GM21737 (cell line): ENCODE measurements around the gene ALG11.

ENCODE experiments used
- ATAC-seq: cut with Tn5 transposase; IDR thresholded peaks from one replicate; pipeline ENCODE4 v1.9.1; 2021; ENCODE audit warnings: mild to moderate bottlenecking, moderate library complexity; ENCODE audit not compliant: unreplicated experiment

ALG11 gene

DNA sequence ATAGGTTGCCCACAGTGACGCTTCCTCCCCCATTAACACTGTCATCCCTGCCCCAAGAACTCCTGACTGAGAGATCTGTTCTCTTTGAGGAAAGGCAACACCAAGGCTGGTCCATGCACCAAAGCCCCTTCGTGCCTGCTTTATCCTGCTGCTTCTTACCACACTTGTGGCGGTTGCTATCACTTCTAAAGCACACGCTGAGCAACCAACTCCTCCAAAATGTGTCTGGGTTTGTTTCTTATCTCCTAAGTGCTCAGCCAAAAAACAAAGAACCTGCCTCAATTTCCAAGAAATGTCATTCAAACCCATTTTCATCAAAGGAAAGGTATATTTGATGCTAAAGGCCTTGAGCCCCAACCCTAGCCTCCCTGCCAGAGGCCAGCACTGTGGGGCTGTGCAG, 15.6 kb upstream of the ALG11 start:
- no peak for ATAC-seq

DNA sequence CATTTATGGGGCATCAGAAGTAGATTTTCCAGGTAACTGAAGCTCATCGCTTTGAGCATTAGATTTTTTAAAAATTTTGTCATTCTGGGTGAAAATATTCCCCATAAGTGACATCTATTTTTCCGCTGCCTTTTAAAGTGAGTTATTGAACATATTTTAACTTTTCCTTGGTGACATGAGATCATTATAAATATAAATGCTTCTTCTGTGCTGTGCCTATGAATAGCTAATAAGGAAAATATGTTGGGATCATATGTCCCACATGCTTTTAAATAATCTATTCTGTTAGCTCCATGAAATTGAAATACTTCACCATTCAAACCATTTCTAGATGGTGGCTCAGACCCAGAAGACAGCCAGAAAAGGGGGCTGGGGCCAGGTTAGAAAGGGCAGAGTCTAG, 15.0 kb upstream of the ALG11 start:
- no peak for ATAC-seq

DNA sequence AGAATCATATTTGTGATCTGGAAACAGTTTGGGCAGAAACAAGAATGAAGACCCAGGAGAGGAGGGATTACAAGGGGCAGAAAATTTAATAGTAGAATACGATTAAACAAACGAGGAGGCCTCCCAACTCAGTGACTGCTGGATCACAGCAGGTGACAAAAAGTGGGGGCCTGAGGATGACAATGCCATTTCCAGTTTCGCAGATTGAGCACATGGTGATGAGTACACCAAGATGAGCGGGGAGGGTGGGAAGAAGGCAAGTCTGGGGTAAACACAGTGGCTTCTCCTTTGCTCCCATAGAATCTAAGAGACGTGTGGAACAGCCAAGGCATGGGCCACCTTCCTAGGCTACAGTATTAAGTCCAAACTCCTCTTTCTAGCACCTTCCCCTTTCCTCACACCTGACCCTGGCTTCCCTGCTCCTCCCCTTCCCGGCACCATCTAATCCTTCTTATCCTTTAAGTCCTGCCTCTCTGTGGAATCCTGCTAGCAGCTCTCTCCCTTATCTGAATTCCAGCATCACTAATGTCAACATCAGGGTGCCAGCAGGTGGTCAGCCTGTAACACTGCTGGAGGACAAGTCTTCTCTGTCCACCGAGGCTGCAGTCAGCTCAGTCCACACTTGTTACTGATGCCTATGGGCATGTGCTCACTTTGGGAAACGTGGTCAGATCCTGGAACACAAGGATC, 14.4 kb upstream of the ALG11 start:
- no peak for ATAC-seq

DNA sequence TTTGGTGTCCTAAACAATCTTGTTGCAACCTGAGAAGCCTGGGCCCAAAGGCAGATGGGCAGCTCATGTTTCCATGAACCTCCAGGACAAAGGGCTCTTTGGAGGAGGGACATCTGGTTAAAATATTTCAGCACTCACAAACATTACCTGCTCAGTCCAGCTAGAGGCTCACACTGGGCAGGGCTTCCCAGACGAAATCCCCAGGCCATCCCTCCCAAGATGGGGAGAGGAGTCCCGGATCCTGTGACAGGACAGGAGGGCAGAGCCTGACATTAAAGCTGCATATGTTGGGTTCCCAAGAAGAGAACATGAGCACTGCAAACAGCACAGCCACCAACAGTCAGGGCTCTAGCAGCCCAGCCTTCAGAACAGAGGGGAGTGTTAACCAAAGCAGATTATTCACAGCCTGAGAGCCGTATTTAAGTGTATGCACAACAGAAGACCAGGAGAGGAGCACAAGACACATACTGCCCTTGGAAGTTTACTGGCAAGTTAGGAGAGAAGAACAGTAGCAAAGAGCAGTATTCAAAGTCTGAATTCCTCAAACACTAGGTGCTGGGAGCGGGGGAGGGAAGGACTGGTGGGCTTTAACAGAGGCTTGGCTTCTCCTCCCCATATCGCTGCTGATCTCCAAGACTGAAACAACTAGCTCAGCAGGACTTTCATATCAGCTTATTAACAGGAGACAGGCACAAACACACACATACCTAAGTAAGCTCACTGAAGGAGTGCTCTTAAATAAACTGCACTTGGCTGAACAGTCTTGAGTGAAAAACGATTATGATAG, 13.3 kb upstream of the ALG11 start:
- no peak for ATAC-seq

DNA sequence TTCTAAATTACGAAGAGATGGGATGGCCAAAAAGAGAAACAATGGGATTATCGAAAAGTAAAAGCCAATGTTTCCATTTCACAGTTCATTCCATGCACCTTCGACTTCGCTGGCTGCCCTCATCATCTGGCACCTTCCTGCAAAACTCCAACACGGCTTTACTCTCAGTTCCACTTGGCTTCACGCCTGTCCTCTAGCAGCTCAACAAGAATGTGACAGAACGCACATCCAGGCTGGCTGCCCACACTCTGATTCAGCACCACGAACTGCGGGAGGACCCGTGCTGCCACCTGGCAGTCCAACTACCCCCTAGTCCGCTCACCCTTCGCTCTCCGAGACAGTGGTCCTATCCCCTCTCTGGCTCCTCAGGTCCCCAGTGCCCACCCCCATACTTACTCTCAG, 12.7 kb upstream of the ALG11 start:
- no peak for ATAC-seq

DNA sequence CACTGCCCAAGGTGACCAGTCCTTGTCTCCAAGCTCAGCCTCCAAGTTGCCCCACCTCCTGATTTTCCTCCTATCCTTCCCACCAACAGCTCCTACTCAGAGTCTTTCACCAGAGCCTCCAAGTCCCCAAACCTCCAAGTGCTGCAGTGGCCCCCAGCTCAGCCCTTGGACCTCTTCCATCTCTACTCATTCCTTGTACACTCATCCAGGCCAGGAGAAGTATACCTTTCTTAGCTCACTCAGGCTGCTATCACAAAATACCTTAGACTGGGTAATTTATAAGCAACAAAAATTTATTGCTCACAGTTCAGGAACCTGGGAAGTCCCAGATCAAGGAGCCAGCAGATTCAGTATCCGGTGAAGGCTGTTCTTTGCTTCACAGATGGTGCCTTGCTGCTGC, 12.3 kb upstream of the ALG11 start:
- ATAC-seq, result no peak

DNA sequence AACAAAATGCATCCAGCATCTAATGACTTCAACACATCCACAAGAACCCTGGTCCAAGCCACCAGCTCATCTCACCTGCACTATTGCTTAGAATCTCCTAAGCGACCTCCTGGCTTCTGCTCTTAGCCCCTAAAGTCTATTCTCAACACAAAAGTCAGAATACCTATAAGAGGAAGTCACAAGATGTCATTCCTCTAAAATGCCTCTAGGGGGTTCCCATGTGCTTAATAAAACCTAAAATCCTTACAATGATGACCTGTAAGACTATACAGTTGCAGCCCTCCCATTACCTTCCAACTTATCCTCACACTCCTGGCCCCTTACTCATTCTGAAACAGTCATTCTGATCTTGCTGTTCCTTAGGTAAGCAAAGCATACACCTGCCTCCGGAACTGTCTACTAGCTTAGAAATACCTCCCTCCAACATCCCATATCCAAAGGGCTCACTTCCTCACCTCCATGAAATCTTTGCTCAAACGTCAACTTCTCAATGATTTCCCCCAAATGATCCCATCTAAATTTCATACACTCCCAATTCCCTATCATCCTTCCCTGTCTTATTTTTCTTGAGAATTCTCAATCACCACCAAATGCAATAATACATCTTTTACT, 11.0 kb upstream of the ALG11 start:
- peak; percentile 65 for ATAC-seq

DNA sequence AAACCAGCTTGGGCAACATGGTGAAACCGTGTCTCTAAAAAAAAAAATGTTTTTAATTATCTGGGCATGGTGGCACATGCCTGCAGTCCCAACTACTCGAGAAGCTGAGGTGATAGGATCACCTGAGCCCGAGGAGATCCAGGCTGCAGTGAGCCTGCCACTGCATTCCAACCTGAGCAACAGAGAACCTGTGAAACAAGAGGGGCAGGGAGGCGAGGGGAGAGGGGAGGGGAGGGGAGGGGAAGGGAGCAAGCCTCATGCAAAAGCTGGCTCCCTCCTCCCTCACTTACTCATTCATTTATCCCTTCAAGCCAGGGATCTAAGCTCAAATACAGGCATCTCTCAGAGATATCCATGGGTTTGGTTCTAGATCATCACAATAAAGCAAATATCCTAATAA, 9.8 kb upstream of the ALG11 start:
- ATAC-seq, result no peak

DNA sequence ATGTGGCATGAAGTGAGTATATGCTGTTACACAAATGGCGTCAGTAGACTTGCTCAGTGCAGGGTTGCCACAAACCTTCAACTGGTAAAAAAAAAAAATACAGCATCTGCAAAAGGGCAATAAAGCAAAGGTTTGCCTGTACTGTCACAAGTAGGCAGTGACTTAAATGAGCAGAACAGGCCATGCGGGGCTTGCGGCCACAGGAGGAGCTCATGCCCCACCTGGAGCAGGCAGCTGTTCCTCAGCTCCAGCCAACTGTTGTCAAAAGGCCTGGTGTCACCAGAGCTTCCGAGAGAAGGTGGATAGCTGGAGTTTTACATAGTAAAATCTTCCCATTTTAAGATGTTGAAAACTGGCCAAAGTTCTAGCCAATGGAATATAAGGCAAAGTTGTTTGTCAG, 8.7 kb upstream of the ALG11 start:
- ATAC-seq, result no peak

DNA sequence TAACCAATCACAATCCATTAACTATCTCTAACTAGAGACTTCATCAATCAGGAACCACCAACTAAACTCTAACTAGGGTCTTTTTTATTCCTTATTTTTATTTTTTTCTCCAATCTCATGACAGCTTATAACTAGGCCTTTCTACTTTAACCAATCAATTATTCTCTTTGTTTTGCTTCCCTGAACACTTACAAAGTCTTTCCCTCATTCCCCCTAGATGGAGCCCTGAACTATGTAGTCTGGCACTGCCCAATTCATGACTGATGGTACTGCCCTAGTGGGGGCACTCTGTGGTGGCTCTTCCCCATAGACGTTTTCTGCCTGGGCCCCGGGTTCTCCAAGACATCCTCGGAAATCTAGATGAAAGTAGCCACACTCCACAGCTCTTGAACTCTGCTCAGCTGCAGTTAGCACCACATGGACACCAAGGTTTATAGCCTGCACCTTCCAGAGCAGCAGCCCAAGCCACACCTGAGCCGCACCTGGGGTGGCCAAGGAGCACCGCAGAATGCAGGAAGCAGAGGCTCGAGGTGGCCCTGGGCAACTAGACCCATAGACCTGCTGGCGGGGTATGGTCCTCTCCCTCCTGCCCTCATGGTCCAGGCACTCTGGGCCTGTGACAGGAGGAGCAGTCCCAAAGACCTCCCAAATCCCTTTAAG, 7.6 kb upstream of the ALG11 start:
- no peak for ATAC-seq

DNA sequence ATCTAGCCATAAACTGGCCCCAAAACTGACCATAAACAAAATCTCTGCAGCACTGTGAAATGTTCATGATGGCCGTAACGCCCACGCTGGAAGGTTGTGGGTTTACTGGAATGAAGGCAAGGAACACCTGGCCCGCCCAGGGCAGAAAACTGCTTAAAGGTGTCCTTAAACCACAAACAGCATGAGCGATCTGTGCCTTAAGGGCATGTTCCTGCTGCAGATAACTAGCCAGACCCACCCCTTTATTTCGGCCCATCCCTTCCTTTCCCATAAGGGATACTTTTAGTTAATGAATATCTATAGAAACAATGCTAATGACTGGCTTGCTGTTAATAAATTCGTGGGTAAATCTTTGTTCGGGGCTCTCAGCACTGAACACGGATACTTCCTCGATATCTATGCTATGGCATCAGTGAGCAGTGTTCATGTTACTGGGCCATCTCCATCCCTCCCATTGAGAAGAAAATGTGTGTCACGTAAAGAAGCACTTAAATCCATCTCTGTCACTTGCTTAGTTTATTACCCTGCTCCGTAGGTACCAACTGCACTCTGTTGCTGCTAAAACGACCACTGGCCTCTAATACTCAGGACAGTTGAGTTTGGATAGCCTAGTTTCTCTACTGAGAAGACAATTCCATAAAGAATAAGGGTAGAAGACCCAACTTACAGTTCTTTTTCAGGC, 6.2 kb upstream of the ALG11 start:
- no peak for ATAC-seq

DNA sequence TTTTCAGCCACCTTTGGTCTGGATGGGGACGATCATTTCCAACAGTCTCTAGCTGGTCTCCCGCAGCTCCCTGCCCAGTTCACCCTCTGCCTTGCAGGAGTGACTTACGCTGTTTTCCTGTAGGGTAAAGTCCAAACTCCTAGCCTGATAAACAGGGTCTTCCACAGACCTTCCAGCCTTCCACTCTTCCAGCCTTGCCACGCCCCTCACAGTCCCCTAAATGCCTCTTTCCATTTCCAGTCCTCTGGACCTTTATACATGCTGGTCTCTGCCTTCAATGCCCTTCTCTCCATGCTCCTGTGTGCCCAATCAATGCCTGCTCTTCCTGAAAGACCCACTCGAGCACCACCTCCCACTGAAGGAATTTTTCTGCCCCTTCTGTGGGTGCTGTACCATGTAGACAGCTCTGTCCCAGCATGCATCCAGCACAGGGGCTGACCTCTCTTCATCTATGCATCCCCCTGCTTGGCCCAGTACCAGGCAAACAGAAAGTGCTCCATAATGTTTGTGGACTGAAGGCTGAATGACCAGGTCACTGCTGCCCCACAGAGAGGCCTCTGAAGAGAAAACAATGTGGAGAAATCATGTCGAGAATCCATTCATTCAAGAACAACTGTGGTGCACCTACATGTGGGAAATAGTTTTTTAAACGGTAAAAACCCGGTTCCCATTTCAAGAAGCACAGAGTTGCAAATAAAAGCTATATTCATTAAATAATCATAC, 5.5 kb upstream of the ALG11 start:
- no peak for ATAC-seq

DNA sequence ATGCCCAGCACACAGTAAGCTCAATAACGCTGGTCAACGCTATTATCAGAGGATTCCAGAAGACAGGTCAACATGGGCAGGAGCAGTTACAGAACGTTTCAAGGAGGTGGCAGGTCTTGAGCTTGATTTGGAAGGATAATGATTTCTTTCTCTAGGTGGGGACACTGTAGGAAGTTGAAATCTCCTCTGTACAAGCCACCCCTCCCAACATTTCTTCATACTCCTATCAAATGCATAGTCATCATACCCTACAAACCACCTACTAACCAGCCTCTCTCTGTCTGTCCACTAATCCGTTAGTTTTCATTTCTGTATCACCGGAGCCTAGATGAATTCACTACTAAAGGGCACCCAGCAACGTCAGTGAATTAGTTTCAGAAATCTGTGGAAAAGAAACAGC, 2.3 kb upstream of the ALG11 start:
- ATAC-seq, result no peak

DNA sequence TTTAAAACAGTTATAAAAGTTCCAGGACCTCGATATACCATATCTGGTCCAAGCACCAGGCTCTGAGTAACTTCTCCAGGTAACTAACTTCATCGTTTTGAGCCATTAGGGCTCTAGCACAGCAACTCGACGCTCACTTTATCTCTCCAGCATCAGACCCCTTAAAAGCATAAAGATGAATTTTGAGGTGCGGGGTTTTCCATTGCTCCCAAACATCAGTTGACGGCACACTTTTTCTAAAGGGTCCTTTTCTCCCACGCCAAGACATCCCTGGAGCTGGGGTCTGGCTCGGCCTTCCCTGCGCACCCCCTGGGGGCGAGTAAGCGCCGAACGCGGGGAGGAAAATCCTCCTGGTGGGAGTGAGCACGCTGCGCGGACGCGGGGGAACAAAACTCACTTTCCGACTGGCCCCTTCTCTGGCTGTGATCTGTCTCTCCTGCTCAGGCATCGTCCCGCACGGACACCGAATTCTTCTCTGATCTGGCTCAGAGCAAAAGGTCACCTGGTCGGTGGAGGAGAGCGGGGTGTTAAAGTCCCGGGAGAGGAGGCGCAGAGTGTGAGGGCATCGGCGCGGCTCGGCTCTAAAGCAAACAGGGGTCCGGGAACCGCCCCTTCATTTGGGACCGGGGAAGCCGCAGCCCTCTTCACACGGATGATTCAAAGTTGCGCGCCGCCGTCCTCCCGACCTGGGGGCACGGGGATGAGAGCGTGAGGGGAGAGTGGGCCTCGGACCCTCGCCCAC, 1.1 kb upstream of the ALG11 start, which contains the start of gene ATP7B:
ATP7B (minus strand) TSS at position 561 of the 742 bp plus-strand sequence; CDS start at position 448, 113 bp downstream.
- ATAC-seq, result peak; percentile 8

DNA sequence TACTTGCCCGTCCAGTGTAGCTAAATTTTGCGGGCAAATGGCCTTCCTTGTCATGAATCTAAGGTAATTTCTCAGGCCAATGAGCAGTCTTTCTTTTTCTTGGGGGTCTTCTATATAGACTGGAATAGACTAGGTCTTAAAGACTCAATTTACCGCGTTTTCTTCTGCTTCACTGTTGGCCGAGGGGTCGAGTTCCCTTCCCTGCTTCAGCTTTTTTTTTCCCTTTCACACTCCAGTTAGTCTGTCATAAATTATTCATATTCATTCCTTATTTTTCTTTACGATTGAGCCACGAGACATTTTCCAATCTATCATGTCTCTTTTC, 276 bp downstream of the ALG11 start:
- ATAC-seq, result no peak

DNA sequence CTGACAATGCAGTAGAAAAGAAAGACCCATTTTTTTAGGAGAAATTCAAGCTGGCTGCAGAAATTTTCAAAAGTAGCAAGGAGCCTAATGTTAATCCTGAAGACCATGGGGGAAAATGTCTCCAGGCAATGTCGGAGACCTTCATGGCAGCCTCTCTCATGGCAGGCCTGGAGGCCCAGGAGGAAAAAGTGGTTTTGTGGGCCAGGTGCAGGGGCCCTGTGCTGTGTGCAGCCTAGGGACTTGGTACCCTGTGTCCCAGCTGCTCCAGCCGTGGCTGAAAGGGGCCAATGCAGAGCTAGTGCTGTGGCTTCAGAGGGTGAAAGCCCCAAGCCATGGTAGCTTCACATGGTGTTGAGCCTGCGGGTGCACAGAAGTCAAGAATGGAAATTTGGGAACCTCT, 4.1 kb downstream of the ALG11 start:
- ATAC-seq, result no peak

DNA sequence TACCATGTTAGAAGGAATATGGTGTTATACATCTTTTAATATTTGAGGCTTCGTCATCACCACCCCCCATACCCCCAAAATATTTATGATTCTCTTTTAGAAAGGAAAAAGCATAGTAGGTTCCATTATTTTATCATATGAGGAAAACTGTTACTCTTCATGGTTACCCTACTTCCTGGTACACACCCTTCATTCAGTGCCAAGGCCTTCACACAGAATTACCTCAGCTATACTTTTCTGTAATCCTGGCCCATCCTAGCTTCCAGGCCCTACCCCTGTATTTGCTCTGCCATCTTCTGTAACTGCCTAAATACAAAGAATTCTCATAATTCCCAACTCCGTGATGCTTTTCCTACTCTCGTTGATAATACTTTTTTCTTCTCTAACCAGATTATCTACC, 8.0 kb downstream of the ALG11 start:
- ATAC-seq, result no peak

DNA sequence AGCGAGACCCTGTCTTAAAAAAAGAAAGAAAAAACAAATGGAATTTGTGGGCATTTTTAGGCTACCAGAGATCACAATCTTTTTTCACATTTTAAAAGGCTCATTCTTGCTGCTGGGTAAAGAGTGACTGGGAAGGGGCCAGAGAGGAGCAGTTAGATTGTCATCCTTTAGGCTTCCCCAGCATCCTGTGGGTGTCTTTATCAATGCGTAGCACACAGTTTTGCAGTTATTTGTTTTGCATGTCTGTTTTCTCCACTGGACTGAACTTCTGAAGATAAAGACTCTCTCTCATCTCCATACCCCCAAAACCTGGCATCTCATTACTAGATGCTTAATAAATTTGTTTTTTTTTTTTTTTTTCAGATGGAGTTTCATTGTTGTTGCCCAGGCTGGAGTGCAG, 10.2 kb downstream of the ALG11 start:
- no peak for ATAC-seq

DNA sequence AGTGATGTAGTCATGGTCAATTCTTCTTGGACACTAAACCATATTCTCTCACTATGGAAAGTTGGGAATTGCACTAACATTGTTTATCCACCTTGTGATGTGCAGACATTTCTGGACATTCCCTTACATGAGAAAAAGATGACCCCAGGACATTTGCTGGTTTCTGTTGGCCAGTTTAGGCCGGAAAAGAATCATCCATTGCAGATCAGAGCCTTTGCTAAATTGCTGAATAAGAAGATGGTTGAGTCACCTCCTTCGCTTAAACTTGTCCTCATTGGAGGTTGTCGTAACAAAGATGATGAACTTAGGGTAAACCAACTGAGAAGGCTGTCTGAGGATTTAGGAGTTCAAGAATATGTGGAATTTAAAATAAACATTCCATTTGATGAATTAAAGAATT, 12.3 kb downstream of the ALG11 start, which contains the start of gene UTP14C:
UTP14C (plus strand) TSS at position 211 of the 400 bp plus-strand sequence. CDS start 4,114 bp downstream, outside the sequence.
- no peak for ATAC-seq
